AG10803 (cell line): ENCODE results near the gene BLTP2.
A peak's percentile ranks its signal among the peaks of the same experiment; 100 is the strongest.
"Not testable (repeated sequence)": the region's sequence is repeated elsewhere in the genome, so short reads cannot be mapped to it uniquely, and the experiment has no call there.

Experiments used
- DNase-seq: peaks from one replicate; pipeline ENCODE4 v3.0.0; 2010; ENCODE audit warnings: low read depth
- H3K4me3 ChIP-seq: 2 replicates; pipeline ENCODE4 v1.5.1; 2011; ENCODE audit warnings: mild to moderate bottlenecking, low read length, control low read depth
- TF ChIP-seq, protein P1 (sequence below): conservative IDR thresholded peaks from 2 replicates; pipeline ENCODE4 v1.5.1; 2011; ENCODE audit warnings: mild to moderate bottlenecking, low read length, control low read depth, inconsistent platforms

The BLTP2 gene

DNA sequence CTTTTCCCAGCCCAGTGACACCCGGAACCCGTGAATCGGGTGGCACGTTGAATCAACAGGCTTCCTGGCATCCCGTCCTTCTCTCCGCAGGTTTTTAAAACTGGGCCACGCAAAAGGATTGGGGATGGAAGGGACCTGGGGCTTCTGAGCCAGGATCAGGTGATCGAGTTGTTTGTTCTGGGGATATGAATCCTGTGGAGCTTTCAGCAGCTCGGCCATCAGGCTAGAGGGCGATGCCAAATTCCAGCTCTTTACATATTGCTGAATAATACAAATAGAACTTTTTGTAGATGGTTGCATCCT is 17.5 kb upstream of the BLTP2 start:
- H3K4me3 ChIP-seq, result peak overlapping the region; percentile 98
- TF ChIP-seq, protein P1, sequence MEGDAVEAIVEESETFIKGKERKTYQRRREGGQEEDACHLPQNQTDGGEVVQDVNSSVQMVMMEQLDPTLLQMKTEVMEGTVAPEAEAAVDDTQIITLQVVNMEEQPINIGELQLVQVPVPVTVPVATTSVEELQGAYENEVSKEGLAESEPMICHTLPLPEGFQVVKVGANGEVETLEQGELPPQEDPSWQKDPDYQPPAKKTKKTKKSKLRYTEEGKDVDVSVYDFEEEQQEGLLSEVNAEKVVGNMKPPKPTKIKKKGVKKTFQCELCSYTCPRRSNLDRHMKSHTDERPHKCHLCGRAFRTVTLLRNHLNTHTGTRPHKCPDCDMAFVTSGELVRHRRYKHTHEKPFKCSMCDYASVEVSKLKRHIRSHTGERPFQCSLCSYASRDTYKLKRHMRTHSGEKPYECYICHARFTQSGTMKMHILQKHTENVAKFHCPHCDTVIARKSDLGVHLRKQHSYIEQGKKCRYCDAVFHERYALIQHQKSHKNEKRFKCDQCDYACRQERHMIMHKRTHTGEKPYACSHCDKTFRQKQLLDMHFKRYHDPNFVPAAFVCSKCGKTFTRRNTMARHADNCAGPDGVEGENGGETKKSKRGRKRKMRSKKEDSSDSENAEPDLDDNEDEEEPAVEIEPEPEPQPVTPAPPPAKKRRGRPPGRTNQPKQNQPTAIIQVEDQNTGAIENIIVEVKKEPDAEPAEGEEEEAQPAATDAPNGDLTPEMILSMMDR, result no peak

DNA sequence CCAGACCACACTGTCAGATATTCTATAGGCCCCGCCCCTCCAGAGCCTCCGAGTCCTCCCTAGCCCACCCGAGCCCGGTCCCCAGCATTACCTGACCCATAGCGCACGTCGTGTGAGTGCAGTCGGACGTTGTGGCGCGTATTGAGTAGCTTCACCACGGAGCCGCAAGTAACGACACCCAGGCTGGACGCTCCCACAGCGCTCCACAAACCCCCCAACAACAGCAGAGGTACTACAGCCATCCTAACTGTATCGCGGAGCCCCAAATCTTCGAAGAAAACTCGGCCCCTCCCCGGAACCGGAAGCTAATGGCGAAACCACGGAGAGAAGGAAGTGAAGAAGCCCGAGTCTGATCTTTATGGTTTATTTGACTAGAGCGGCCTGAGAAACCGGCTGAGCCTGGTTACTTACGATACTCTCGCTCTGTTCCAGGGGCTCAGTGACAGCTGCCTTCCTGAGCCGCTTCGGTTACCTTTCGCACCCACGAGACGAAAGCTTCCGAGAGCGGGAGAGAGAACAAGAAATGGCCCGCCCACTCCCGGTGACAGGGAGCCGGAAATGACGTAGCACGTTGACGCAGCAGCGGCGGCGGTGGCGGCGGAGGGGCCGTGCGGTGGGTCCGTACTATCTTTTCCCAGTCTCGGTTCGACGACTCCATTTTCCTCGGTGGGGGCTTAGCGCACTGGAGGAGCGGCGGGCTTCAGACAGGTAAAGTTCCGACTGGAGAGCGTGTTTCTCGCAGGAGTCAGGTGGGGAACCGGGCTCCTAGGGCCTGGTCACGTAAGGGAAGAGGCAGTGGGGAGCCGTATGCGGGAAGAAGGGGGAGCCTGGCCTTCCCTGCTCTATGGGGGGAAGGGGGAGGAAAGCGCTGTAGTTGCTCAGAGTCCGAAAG is 16.9 kb upstream of the BLTP2 start, which contains the start of the genes SDF2 and SUPT6H:
TSS of gene SDF2 (minus strand) at position 272 of the 892 bp plus-strand sequence. CDS start at position 242, 30 bp downstream.
TSS of gene SUPT6H (plus strand) at position 571 of the 892 bp plus-strand sequence. CDS start 11,197 bp downstream, outside the sequence.
- peak within 1 kb of the TSS; percentile 98 for H3K4me3 ChIP-seq
- TF ChIP-seq, protein P1, result no peak
- peak; percentile 76 for DNase-seq

More for the DNA sequence above, 17.5 kb upstream of the BLTP2 start:
- no peak for DNase-seq

DNA sequence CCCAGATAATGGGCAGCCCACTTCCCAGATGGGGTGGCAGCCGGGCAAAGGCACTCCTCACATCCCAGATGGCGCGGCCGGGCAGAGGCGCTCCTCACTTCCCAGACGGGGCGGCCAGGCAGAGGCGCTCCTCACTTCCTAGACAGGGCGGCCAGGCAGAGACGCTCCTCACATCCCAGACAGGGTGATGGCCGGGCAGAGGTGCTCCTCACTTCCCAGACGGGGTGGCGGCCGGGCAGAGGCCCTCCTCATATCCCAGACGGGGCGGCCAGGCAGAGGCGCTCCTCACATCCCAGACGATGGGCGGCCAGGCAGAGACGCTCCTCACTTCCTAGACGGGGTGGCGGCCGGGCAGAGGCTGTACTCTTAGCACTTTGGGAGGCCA is 14.5 kb upstream of the BLTP2 start:
- not testable (repeated sequence) for DNase-seq, H3K4me3 ChIP-seq

DNA sequence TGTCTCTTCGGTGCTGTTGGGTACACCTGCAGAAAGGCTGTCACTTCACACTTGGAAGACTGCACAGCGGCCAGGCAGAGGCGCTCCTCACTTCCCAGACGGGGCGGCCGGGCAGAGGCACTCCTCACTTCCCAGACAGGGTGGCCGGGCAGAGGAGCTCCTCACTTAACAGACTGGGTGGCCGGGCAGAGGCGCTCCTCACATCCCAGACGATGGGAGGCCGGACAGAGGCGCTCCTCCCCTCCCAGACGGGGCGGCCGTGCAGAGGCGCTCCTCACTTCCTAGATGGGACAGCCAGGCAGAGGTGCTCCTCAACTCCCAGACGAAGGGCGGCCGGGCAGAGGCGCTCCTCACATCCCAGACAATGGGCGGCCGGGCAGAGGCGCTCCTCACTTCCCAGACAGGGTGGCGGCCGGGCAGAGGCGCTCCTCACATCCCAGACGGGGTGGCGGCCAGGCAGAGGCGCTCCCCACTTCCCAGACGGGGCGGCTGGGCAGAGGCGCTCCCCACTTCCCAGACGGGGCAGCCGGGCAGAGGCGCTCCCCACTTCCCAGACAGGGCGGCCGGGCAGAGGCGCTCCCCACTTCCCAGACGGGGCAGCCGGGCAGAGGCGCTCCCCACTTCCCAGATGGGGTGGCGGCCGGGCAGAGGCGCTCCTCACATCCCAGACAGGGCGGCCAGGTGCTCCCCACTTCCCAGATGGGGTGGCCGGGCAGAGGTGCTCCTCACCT is 14.0 kb upstream of the BLTP2 start:
- DNase-seq, H3K4me3 ChIP-seq: not testable (repeated sequence)

DNA sequence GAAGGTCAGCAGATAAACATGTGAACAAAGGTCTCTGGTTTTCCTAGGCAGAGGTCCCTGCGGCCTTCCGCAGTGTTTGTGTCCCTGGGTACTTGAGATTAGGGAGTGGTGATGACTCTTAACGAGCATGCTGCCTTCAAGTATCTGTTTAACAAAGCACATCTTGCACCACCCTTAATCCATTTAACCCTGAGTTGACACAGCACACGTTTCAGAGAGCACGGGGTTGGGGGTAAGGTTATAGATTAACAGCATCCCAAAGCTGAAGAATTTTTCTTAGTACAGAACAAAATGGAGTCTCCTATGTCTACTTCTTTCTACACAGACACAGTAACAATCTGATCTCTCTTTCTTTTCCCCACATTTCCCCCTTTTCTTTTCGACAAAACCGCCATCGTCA is 13.4 kb upstream of the BLTP2 start:
- DNase-seq, result not testable (repeated sequence)

DNA sequence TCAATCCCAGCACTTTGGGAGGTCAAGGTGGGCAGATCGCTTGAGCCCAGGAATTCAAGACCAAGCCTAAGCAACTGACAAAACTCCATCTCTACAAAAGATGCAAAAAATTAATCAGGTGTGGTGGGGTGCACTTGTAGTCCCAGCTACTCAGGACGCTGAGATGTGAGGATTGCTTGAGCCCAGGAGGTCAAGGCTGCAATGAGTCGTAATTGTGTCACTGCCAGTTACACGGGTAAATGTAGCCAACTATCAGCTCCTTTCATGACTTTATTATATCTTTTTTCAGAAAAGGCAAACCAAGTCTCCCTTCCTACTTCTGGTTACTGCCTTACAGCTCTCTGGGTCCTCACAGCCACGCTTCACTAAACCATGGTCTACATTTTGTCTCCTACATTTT is 12.8 kb upstream of the BLTP2 start:
- no peak for DNase-seq
- TF ChIP-seq, protein P1, result no peak

More for the DNA sequence above, 13.4 kb upstream of the BLTP2 start:
- H3K4me3 ChIP-seq, result not testable (repeated sequence)

DNA sequence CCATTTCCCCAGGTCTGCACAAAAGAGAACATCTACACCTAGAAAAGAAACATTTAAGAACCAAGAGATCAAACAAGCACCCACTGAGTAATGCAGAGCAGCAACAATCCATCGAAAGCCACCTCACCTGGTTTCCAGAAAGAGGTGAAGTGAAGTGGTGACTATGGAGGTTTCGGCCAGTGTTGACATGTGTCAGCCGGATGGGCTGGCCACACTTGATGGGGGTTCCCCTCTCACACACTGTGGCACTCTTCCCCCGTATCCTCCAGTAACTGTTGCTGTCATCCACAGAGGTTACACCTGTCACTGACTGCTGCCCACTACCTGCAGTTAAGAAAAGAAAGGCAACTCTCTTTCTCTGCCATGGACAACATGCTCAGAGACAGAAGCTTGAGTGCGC is 10.2 kb upstream of the BLTP2 start:
- TF ChIP-seq, protein P1, result no peak
- no peak overlapping the region for H3K4me3 ChIP-seq
- DNase-seq, result no peak

More for the DNA sequence above, 12.8 kb upstream of the BLTP2 start:
- no peak overlapping the region for H3K4me3 ChIP-seq

DNA sequence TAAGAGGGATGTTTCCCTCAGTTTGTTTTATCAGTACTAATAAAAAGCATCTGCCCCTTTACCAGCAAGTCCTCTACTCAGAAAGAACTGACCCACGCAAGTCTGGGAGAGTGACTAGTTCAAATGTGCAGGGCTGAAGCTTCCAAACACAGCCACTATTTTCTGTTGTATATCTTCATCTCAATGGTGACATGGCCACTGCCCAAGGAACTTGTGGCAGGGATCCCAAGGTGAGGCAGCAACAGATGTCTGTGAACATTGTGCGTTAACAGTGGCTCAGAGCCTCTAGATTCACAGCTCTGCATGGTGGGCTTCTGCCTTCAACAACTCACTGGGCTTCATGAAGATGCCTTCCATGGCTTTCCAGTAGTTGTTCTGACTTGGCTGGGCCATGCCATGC is 3.7 kb upstream of the BLTP2 start:
- TF ChIP-seq, protein P1, result no peak
- H3K4me3 ChIP-seq, result no peak overlapping the region
- DNase-seq, result no peak
